K562 (cell line): ENCODE measurements around the gene OTOA. TPM values are rescaled to one million over a fixed set of nuclear protein-coding genes. Genes with fewer than 3 reads are reported as not detected.
A peak's percentile ranks its signal among the peaks of the same experiment; 100 is the strongest.
"Not testable (repeated sequence)": the region's sequence is repeated elsewhere in the genome, so short reads cannot be mapped to it uniquely, and the experiment has no call there.

Experiments used
- ATAC-seq: fragments of 200-7000 bp; cut with Tn5 transposase; 3 replicates; pipeline ENCODE4 v1.9.1; 2020; ENCODE audit warnings: moderate library complexity
- BruUV-seq: library from RNA; stranded (reverse); fragments of 400-500 nt; replicated peaks from 2 replicates; lab custom pipeline; 2021; lab: Mats Ljungman, UMichigan
- CTCF ChIA-PET: fragments of 300-600 bp; formaldehyde crosslinking; extraction: SDS; loops from one replicate; lab custom pipeline; 2021; ENCODE audit warnings: low intra/inter-chr PET ratio; lab: Yijun Ruan, JAX
- POLR2A ChIA-PET: fragments of 300-600, 350-650 bp; sonication (Branson Sonifier 250); formaldehyde crosslinking; extraction: SDS; loops from one replicate; lab custom pipeline; 2021; ENCODE audit warnings: antibody characterized with exemption, inconsistent platforms; lab: Yijun Ruan, JAX
- DNase-seq, 4 experiments: peaks; one replicate each; pipeline versions ENCODE4 v3.0.0 to v3.0.0-alpha.2; 2011 to 2018; ENCODE audit warnings: low spot score in 3 of 4, mixed read lengths in 3 of 4; ENCODE audit errors: extremely low read depth in 1 of 4
- FAIRE-seq: peaks from 2 replicates; lab custom pipeline; 2011; peaks lifted over from hg19 to GRCh38; lab: Jason Lieb, UNC
- H2AFZ ChIP-seq: 2 replicates; pipeline ENCODE4 v1.6.0; 2011; ENCODE audit warnings: low read depth, low read length, control low read depth, inconsistent platforms
- H3K27ac ChIP-seq: fragments of 200-600 bp; 3 replicates; pipeline ENCODE4 v1.8.0; 2011; ENCODE audit warnings: low read depth, mild to moderate bottlenecking, control low read depth, inconsistent platforms, low read length, moderate library complexity, mixed read lengths; ENCODE audit errors: extremely low read depth
- H3K27me3 ChIP-seq, 2 experiments: fragments of 300-600 bp in 1 of 2; 2 replicates in 1 of 2; 3 replicates in 1 of 2; pipeline versions ENCODE4 v1.6.0 to v1.8.0; 2011; ENCODE audit warnings: inconsistent platforms in 2 of 2, low read length in 2 of 2, mild to moderate bottlenecking in 1 of 2, mixed read lengths in 1 of 2, moderate library complexity in 1 of 2; ENCODE audit not compliant: control insufficient read depth in 2 of 2, insufficient read depth in 2 of 2
- H3K36me3 ChIP-seq: fragments of 300-600 bp; 3 replicates; pipeline ENCODE4 v1.8.0; 2011; ENCODE audit warnings: mild to moderate bottlenecking, low read length, inconsistent platforms; ENCODE audit not compliant: control insufficient read depth, insufficient read depth
- H3K4me1 ChIP-seq, 2 experiments: fragments of 200-600 bp in 1 of 2; replicated peaks in 1 of 2; 2 replicates in 1 of 2; 3 replicates in 1 of 2; pipeline versions ENCODE4 v1.5.1 to v1.8.0; 2011; ENCODE audit warnings: inconsistent platforms in 2 of 2, low read length in 2 of 2, mild to moderate bottlenecking in 1 of 2, mixed read lengths in 1 of 2, moderate library complexity in 1 of 2; ENCODE audit not compliant: control insufficient read depth in 2 of 2, insufficient read depth in 2 of 2
- H3K4me2 ChIP-seq: 2 replicates; pipeline ENCODE4 v1.6.1; 2011; ENCODE audit warnings: low read length, control low read depth, inconsistent platforms, mixed read lengths; ENCODE audit not compliant: insufficient read depth
- H3K4me3 ChIP-seq: fragments of 200-600 bp; sonication (generic), shearing (Covaris generic); 2 replicates; pipeline ENCODE4 v1.5.1; 2016; ENCODE audit warnings: control low read depth, inconsistent platforms
- H3K79me2 ChIP-seq: fragments of 200-600 bp; 3 replicates; pipeline ENCODE4 v1.8.0; 2011; ENCODE audit warnings: low read length, inconsistent platforms; ENCODE audit not compliant: control insufficient read depth, insufficient read depth
- H3K9ac ChIP-seq, 2 experiments: 2 replicates each; pipeline versions ENCODE4 v1.6.0 to v1.6.1; 2011; ENCODE audit warnings: low read depth in 2 of 2, low read length in 2 of 2, control low read depth in 1 of 2, inconsistent platforms in 1 of 2, mild to moderate bottlenecking in 1 of 2, mixed read lengths in 1 of 2; ENCODE audit not compliant: insufficient read depth in 1 of 2
- H3K9me1 ChIP-seq: one replicate; pipeline ENCODE4 v1.6.0; 2011; ENCODE audit warnings: inconsistent platforms, mild to moderate bottlenecking, low read length, moderate library complexity; ENCODE audit not compliant: control insufficient read depth, insufficient read depth
- H3K9me3 ChIP-seq: replicated peaks from 2 replicates; pipeline ENCODE4 v1.5.1; 2011; ENCODE audit warnings: low read depth, low read length, inconsistent platforms; ENCODE audit not compliant: control insufficient read depth, insufficient read depth
- H4K20me1 ChIP-seq: replicated peaks from 2 replicates; pipeline ENCODE4 v1.6.1; 2011; ENCODE audit warnings: low read length, inconsistent platforms, mixed read lengths; ENCODE audit not compliant: control insufficient read depth, insufficient read depth
- ZC3H8 ChIP-seq: fragments of 450-650 bp; IDR thresholded peaks from 2 replicates; pipeline ENCODE4 v1.6.1; 2017
- ZNF133 ChIP-seq: fragments of 250-450 bp; sonication (Bioruptor Pico); IDR thresholded peaks from 2 replicates; pipeline ENCODE4 v1.4.0; 2020; ENCODE audit warnings: mild to moderate bottlenecking
- in situ Hi-C: fragments of 300-500 bp; cut with MboI; formaldehyde crosslinking; loops from 4 replicates; pipeline ENCODE4 v1.15.0; 2018; ENCODE audit warnings: inconsistent platforms, mixed read lengths
- intact Hi-C: fragments of 100-400 bp; cut with micrococcal nuclease; formaldehyde crosslinking; loops from 2 replicates; pipeline ENCODE4 v1.14.2; 2022
- polyA plus RNA-seq, 8 experiments: library from polyadenylated mRNA; depleted of rRNA in 4 of 8; stranded (reverse) in 5 of 8; unstranded in 3 of 8; fragments of >200 nt; fragmentation: Nextera tagmentation in 2 of 8; fragmentation: Illumina TruSeq in 1 of 8; extraction: Ambion mirVana in 2 of 8; extraction: Trizol in 1 of 8; gene quantifications; 2 replicates each; pipeline versions ENCODE4 v1.2.1 to v1.2.3, GENCODE V29; 2011 to 2014; ENCODE audit warnings: inconsistent platforms in 1 of 8, missing spikeins in 1 of 8
- total RNA-seq, 7 experiments: library from RNA; depleted of rRNA in 6 of 7; stranded (reverse); fragments of >200 nt in 6 of 7; fragmentation: Illumina TruSeq in 2 of 7; extraction: Trizol in 2 of 7; gene quantifications; 2 replicates each; pipeline versions ENCODE4 v1.2.1 to v1.2.3, GENCODE V29; 2011 to 2021; ENCODE audit warnings: low replicate concordance in 1 of 7
- TF ChIP-seq, protein P1 (sequence below): fragments of 250-450 bp; sonication (Bioruptor Pico); IDR thresholded peaks from 2 replicates; pipeline ENCODE4 v1.8.0; 2022; ENCODE audit warnings: moderate library complexity, mild to moderate bottlenecking, inconsistent platforms
- TF ChIP-seq, protein P2 (sequence below): IDR thresholded peaks from 2 replicates; pipeline ENCODE4 v1.6.1; 2016; ENCODE audit warnings: missing genetic modification characterization, missing compliant biosample characterization

The OTOA gene
- total and polyA plus RNA-seq, 9 of the 15 experiments (the other 6 are each of a cell fraction or from before 2014, with no cell fraction given): 0.04 TPM; not detected in 8

DNA sequence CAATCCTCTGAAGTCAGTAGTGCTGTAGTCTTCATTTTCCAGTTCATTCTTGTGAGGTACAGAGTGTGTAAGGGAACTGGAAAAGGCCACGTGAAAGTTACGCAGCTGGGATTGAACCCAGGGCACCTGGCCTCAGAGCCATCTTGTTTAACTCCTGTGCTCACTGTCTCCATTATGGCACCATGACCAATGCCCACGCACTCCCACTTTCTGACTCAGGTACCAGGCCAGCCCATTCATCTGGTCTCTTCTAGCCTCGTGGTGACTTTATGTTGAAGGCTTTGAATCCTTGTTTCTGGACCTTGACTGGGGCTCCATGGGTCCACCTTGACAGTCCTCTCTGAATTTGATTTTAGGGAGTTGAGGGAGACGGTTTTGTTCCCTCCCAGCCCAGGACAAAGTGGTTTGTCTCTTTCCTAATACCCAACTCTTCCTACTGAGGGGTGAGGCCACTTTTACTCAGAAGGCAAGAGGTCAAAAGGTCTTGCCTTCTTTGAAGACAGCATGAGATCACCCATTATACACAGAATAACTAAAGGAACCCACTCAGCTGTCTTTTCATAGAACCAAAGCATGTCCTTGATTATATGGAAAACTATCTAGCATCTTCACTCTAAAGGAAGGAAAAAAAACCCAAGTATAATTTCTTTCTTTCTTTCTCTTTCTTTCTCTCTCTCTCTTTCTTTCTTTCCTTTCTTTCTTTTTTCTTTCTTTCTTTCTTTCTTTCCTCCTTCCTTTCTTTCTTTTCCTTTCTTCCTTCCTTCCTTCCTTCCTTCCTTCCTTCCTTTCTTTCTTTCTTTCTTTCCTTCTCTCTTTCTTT lies 50.0 kb downstream of the OTOA start (continued):
- TF ChIP-seq, protein P1, sequence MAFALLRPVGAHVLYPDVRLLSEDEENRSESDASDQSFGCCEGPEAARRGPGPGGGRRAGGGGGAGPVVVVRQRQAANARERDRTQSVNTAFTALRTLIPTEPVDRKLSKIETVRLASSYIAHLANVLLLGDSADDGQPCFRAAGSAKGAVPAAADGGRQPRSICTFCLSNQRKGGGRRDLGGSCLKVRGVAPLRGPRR (CRISPR knock-in tag): no peak
- TF ChIP-seq ZNF133 (CRISPR knock-in tag): no peak
- no peak for TF ChIP-seq ZC3H8
- TF ChIP-seq, all 486 proteins: peak for 0

DNA sequence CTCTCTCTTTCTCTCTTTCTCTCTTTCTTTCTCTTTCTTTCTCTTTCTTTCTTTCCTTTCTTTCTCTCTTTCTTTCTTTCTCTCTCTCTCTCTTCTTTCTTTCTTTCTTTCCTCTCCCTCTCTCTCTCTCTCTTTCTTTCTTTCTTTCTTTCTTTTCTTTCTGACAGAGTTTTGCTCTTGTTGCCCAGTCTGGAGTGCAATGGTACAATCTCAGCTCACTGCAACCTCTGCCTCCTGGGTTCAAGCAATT lies 50.5 kb downstream of the OTOA start:
- in situ Hi-C loops: loop anchor here (25.0 kb wide), 2 partner anchors 98 to 223 kb away; no protein-coding TSS in a partner anchor
- H3K9ac ChIP-seq, POLR2A ChIA-PET, CTCF ChIA-PET, H3K4me3 ChIP-seq, BruUV-seq, H3K9me1 ChIP-seq, ATAC-seq, H3K4me2 ChIP-seq, H3K79me2 ChIP-seq, H2AFZ ChIP-seq, DNase-seq, intact Hi-C loops, FAIRE-seq, H3K9me3 ChIP-seq, H4K20me1 ChIP-seq, H3K27ac ChIP-seq, H3K36me3 ChIP-seq, H3K4me1 ChIP-seq: not testable (repeated sequence)
- TF ChIP-seq, protein P2, sequence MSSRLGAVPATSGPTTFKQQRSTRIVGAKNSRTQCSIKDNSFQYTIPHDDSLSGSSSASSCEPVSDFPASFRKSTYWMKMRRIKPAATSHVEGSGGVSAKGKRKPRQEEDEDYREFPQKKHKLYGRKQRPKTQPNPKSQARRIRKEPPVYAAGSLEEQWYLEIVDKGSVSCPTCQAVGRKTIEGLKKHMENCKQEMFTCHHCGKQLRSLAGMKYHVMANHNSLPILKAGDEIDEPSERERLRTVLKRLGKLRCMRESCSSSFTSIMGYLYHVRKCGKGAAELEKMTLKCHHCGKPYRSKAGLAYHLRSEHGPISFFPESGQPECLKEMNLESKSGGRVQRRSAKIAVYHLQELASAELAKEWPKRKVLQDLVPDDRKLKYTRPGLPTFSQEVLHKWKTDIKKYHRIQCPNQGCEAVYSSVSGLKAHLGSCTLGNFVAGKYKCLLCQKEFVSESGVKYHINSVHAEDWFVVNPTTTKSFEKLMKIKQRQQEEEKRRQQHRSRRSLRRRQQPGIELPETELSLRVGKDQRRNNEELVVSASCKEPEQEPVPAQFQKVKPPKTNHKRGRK (tag): peak; percentile 96
- peaks cover 16 to 36% of the 10 kb centered on the region in 2 experiments; a peak in 4 of 5 replicates for H3K27me3 ChIP-seq
